WTC11 (cell line): ENCODE results near the gene ERICH4. TPM values are rescaled to one million over a fixed set of nuclear protein-coding genes. Genes with fewer than 3 reads are reported as not detected.

ENCODE experiments used
- ATAC-seq: fragments of 200-7000 bp; cut with Tn5 transposase; 2 replicates; pipeline ENCODE4 v1.10.0; 2021; ENCODE audit warnings: mild to moderate bottlenecking, moderate library complexity
- CTCF ChIA-PET: fragments of 300-600 bp; sonication (Branson Sonifier 250); formaldehyde crosslinking; loops from one replicate; lab custom pipeline; 2021; ENCODE audit warnings: antibody characterized with exemption; lab: Charles Lee
- POLR2A ChIA-PET: fragments of 350-600 bp; sonication (Branson Sonifier 250); formaldehyde crosslinking; loops from one replicate; lab custom pipeline; 2021; ENCODE audit warnings: antibody characterized with exemption; lab: Charles Lee
- DNase-seq: peaks from one replicate; pipeline ENCODE4 v3.0.0; 2021; ENCODE audit warnings: low spot score
- H3K27ac Mint-ChIP-seq: 2 replicates; pipeline ENCODE4 v1.8.0; 2021; ENCODE audit warnings: mixed read lengths
- H3K27me3 Mint-ChIP-seq: 2 replicates; pipeline ENCODE4 v1.8.0; 2021; ENCODE audit warnings: low read depth, mild to moderate bottlenecking, moderate library complexity, mixed read lengths
- H3K36me3 Mint-ChIP-seq: 2 replicates; pipeline ENCODE4 v1.8.0; 2021; ENCODE audit warnings: mixed read lengths
- H3K4me1 Mint-ChIP-seq: 2 replicates; pipeline ENCODE4 v1.8.0; 2022; ENCODE audit warnings: mixed read lengths
- H3K4me3 Mint-ChIP-seq: 2 replicates; pipeline ENCODE4 v1.8.0; 2021; ENCODE audit warnings: mild to moderate bottlenecking, moderate library complexity, mixed read lengths
- H3K9me3 Mint-ChIP-seq: 2 replicates; pipeline ENCODE4 v1.8.0; 2021; ENCODE audit warnings: mixed read lengths
- ATF1 ChIP-seq: sonication (generic); formaldehyde crosslinking; IDR thresholded peaks from 2 replicates; pipeline ENCODE4 v1.8.1; 2023; ENCODE audit warnings: mild to moderate bottlenecking, moderate library complexity, missing genetic modification reagents
- ETV6 ChIP-seq: sonication (generic); formaldehyde crosslinking; IDR thresholded peaks from 2 replicates; pipeline ENCODE4 v1.8.1; 2022; ENCODE audit warnings: mild to moderate bottlenecking, missing genetic modification reagents
- FOXJ3 ChIP-seq: sonication (generic); formaldehyde crosslinking; IDR thresholded peaks from 2 replicates; pipeline ENCODE4 v1.9.0; 2021; ENCODE audit warnings: missing genetic modification reagents, mild to moderate bottlenecking, borderline replicate concordance
- FOXP1 ChIP-seq: sonication (generic); formaldehyde crosslinking; IDR thresholded peaks from 2 replicates; pipeline ENCODE4 v1.8.0; 2022; ENCODE audit warnings: missing genetic modification reagents, mild to moderate bottlenecking, moderate library complexity, borderline replicate concordance
- HMGA2 ChIP-seq: fragments of 250-450 bp; sonication (Bioruptor Pico); IDR thresholded peaks from 2 replicates; pipeline ENCODE4 v1.4.0; 2021; ENCODE audit warnings: mild to moderate bottlenecking, moderate library complexity
- MXD4 ChIP-seq: fragments of 250-450 bp; sonication (Bioruptor Pico); IDR thresholded peaks from 2 replicates; pipeline ENCODE4 v1.8.0; 2021; ENCODE audit warnings: mild to moderate bottlenecking, moderate library complexity, borderline replicate concordance
- TEAD4 ChIP-seq: sonication (generic); formaldehyde crosslinking; IDR thresholded peaks from 2 replicates; pipeline ENCODE4 v1.8.0; 2022; ENCODE audit warnings: mild to moderate bottlenecking, missing genetic modification reagents
- ZNF121 ChIP-seq: sonication (generic); formaldehyde crosslinking; IDR thresholded peaks from 2 replicates; pipeline ENCODE4 v1.8.0; 2023; ENCODE audit warnings: missing genetic modification reagents
- ZNF396 ChIP-seq: fragments of 250-450 bp; sonication (Bioruptor Pico); IDR thresholded peaks from 2 replicates; pipeline ENCODE4 v1.8.0; 2021; ENCODE audit warnings: mild to moderate bottlenecking, moderate library complexity, borderline replicate concordance
- total RNA-seq: library from RNA; stranded (reverse); gene quantifications from 3 replicates; pipeline ENCODE4 v1.2.3, GENCODE V29; 2021
- TF ChIP-seq, protein P1 (sequence below): fragments of 250-450 bp; sonication (Bioruptor Pico); IDR thresholded peaks from 2 replicates; pipeline ENCODE4 v1.9.0; 2021; ENCODE audit warnings: mild to moderate bottlenecking
- TF ChIP-seq, protein P2 (sequence below): fragments of 250-450 bp; sonication (Bioruptor Pico); IDR thresholded peaks from 2 replicates; pipeline ENCODE4 v2.1.2; 2022; ENCODE audit warnings: mild to moderate bottlenecking, moderate library complexity
- TF ChIP-seq, protein P3 (sequence below): sonication (generic); formaldehyde crosslinking; IDR thresholded peaks from 2 replicates; pipeline ENCODE4 v1.8.0; 2023; ENCODE audit warnings: missing genetic modification reagents
- TF ChIP-seq, protein P4 (sequence below): sonication (generic); formaldehyde crosslinking; IDR thresholded peaks from 2 replicates; pipeline ENCODE4 v1.8.1; 2023; ENCODE audit warnings: mild to moderate bottlenecking, missing genetic modification reagents
- TF ChIP-seq, protein P5 (sequence below): sonication (generic); formaldehyde crosslinking; IDR thresholded peaks from 2 replicates; pipeline ENCODE4 v1.8.1; 2022; ENCODE audit warnings: mild to moderate bottlenecking, missing genetic modification reagents, moderate library complexity, borderline replicate concordance
- TF ChIP-seq, protein P6 (sequence below): fragments of 250-450 bp; sonication (Bioruptor Pico); IDR thresholded peaks from 2 replicates; pipeline ENCODE4 v1.9.0; 2021; ENCODE audit warnings: mild to moderate bottlenecking
- TF ChIP-seq, protein P7 (sequence below): fragments of 250-450 bp; sonication (Bioruptor Pico); IDR thresholded peaks from 2 replicates; pipeline ENCODE4 v1.9.0; 2021; ENCODE audit warnings: moderate library complexity, mild to moderate bottlenecking, inconsistent platforms, borderline replicate concordance
- TF ChIP-seq, protein P8 (sequence below): sonication (generic); formaldehyde crosslinking; IDR thresholded peaks from 2 replicates; pipeline ENCODE4 v1.8.1; 2023; ENCODE audit warnings: mild to moderate bottlenecking, missing genetic modification reagents

Gene ERICH4
- total RNA-seq, 1 experiment from 2014 or later: 0.24 TPM

DNA sequence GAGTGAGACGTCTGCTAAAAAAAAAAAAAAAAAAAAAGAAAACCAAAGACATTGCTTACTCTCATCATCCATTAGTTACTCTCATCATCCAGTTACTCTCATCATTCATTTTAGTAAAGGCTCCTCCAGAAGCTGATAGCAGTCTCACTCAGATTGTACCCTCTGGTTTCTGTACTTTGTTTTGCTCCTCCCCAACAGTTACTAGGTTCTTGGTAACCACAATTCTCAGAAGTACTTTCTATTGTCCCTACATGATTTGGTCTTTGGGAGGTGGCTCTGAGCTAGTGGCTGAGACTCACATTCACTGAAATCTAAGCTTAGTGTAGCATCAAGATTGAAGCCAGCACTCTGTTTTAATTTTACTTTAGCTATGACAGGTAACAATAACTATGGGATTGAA lies 14.3 kb downstream of the ERICH4 start (continued):
- TF ChIP-seq, protein P1, sequence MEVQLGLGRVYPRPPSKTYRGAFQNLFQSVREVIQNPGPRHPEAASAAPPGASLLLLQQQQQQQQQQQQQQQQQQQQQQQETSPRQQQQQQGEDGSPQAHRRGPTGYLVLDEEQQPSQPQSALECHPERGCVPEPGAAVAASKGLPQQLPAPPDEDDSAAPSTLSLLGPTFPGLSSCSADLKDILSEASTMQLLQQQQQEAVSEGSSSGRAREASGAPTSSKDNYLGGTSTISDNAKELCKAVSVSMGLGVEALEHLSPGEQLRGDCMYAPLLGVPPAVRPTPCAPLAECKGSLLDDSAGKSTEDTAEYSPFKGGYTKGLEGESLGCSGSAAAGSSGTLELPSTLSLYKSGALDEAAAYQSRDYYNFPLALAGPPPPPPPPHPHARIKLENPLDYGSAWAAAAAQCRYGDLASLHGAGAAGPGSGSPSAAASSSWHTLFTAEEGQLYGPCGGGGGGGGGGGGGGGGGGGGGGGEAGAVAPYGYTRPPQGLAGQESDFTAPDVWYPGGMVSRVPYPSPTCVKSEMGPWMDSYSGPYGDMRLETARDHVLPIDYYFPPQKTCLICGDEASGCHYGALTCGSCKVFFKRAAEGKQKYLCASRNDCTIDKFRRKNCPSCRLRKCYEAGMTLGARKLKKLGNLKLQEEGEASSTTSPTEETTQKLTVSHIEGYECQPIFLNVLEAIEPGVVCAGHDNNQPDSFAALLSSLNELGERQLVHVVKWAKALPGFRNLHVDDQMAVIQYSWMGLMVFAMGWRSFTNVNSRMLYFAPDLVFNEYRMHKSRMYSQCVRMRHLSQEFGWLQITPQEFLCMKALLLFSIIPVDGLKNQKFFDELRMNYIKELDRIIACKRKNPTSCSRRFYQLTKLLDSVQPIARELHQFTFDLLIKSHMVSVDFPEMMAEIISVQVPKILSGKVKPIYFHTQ: no peak
- no peak for TF ChIP-seq ZNF396 (CRISPR knock-in tag)
- TF ChIP-seq, protein P2, sequence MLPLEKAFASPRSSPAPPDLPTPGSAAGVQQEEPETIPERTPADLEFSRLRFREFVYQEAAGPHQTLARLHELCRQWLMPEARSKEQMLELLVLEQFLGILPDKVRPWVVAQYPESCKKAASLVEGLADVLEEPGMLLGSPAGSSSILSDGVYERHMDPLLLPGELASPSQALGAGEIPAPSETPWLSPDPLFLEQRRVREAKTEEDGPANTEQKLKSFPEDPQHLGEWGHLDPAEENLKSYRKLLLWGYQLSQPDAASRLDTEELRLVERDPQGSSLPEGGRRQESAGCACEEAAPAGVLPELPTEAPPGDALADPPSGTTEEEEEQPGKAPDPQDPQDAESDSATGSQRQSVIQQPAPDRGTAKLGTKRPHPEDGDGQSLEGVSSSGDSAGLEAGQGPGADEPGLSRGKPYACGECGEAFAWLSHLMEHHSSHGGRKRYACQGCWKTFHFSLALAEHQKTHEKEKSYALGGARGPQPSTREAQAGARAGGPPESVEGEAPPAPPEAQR: no peak
- TF ChIP-seq, protein P3, sequence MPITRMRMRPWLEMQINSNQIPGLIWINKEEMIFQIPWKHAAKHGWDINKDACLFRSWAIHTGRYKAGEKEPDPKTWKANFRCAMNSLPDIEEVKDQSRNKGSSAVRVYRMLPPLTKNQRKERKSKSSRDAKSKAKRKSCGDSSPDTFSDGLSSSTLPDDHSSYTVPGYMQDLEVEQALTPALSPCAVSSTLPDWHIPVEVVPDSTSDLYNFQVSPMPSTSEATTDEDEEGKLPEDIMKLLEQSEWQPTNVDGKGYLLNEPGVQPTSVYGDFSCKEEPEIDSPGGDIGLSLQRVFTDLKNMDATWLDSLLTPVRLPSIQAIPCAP (CRISPR knock-in tag): no peak
- TF ChIP-seq HMGA2 (CRISPR knock-in tag): no peak
- no peak for TF ChIP-seq FOXJ3 (CRISPR knock-in tag)
- TF ChIP-seq, protein P4, sequence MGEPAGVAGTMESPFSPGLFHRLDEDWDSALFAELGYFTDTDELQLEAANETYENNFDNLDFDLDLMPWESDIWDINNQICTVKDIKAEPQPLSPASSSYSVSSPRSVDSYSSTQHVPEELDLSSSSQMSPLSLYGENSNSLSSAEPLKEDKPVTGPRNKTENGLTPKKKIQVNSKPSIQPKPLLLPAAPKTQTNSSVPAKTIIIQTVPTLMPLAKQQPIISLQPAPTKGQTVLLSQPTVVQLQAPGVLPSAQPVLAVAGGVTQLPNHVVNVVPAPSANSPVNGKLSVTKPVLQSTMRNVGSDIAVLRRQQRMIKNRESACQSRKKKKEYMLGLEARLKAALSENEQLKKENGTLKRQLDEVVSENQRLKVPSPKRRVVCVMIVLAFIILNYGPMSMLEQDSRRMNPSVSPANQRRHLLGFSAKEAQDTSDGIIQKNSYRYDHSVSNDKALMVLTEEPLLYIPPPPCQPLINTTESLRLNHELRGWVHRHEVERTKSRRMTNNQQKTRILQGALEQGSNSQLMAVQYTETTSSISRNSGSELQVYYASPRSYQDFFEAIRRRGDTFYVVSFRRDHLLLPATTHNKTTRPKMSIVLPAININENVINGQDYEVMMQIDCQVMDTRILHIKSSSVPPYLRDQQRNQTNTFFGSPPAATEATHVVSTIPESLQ (CRISPR knock-in tag): no peak
- TF ChIP-seq MXD4 (CRISPR knock-in tag): no peak
- no peak for TF ChIP-seq FOXP1 (CRISPR knock-in tag)
- TF ChIP-seq, all 79 proteins: peak for 0

DNA sequence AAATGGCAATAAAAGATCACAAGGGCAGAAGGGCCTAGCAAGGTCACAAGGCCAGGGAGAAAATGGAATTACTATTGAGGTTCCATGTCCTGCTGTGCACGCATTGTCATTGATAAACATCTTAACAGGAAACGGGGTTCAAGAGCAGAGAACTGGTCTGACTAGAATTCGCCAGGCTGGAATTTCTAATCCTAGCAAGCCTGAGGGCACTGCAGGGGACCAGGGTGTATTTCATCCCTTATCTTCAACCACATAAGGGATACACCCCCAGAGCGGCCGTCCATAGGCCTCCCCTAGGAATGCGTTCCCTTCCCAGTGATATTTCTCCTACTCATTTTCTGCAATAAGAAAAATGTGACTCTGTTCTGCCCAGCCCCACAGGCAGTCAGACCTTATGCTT lies 19.5 kb downstream of the ERICH4 start:
- CTCF ChIA-PET: no interaction called here
- TF ChIP-seq, protein P5, sequence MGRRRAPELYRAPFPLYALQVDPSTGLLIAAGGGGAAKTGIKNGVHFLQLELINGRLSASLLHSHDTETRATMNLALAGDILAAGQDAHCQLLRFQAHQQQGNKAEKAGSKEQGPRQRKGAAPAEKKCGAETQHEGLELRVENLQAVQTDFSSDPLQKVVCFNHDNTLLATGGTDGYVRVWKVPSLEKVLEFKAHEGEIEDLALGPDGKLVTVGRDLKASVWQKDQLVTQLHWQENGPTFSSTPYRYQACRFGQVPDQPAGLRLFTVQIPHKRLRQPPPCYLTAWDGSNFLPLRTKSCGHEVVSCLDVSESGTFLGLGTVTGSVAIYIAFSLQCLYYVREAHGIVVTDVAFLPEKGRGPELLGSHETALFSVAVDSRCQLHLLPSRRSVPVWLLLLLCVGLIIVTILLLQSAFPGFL (CRISPR knock-in tag): no peak
- TF ChIP-seq ETV6 (CRISPR knock-in tag) (no peak), ZNF121 (no peak), TEAD4 (CRISPR knock-in tag) (no peak), ATF1 (CRISPR knock-in tag) (no peak)
- TF ChIP-seq, protein P6, sequence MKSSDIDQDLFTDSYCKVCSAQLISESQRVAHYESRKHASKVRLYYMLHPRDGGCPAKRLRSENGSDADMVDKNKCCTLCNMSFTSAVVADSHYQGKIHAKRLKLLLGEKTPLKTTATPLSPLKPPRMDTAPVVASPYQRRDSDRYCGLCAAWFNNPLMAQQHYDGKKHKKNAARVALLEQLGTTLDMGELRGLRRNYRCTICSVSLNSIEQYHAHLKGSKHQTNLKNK (CRISPR knock-in tag): no peak
- TF ChIP-seq, protein P7, sequence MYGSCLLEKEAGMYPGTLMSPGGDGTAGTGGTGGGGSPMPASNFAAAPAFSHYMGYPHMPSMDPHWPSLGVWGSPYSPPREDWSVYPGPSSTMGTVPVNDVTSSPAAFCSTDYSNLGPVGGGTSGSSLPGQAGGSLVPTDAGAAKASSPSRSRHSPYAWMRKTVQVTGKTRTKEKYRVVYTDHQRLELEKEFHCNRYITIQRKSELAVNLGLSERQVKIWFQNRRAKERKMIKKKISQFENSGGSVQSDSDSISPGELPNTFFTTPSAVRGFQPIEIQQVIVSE (CRISPR knock-in tag): no peak
- TF ChIP-seq, protein P8, sequence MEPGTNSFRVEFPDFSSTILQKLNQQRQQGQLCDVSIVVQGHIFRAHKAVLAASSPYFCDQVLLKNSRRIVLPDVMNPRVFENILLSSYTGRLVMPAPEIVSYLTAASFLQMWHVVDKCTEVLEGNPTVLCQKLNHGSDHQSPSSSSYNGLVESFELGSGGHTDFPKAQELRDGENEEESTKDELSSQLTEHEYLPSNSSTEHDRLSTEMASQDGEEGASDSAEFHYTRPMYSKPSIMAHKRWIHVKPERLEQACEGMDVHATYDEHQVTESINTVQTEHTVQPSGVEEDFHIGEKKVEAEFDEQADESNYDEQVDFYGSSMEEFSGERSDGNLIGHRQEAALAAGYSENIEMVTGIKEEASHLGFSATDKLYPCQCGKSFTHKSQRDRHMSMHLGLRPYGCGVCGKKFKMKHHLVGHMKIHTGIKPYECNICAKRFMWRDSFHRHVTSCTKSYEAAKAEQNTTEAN: no peak
- Mint-ChIP-seq H3K36me3 (peaks cover 15% of the 10 kb centered on the region), H3K27ac (no peak overlapping the region), H3K4me1 (no peaks in the 10 kb centered on the region), H3K27me3 (peaks cover 38% of the 10 kb centered on the region), H3K9me3 (peaks cover 79% of the 10 kb centered on the region), H3K4me3 (no peak overlapping the region)
- POLR2A ChIA-PET: no interaction called here
- DNase-seq (no peak), ATAC-seq (no peak)
